ENCODE measurements around the gene BTBD18. TPM values are rescaled to one million over a fixed set of nuclear protein-coding genes. Genes with fewer than 3 reads are reported as not detected.

The BTBD18 gene
- total and polyA plus RNA-seq, 2 of the 13 experiments (the other 11 are each of a cell fraction or from before 2014, with no cell fraction given) = not detected

- H4K20me1 ChIP-seq (ENCODE audit: insufficient read depth, low read length) = peaks cover 35% of the 10 kb centered on the region
- H3K27ac ChIP-seq (ENCODE audit: extremely low read length, insufficient read depth, low read length) = peak overlapping the region; percentile 99
- no peak overlapping the region for H2AFZ ChIP-seq (ENCODE audit: low read length)
- in situ Hi-C loops (cut with HindIII; ENCODE audit: extremely low pct_ligation_motif_present, low pct_unique_long_range_greater_than_20kb) (loop anchor here (5.0 kb wide), 1 partner anchor 40 kb away; no protein-coding TSS in a partner anchor), intact Hi-C loops (cut with micrococcal nuclease; ENCODE audit: unreplicated experiment) (no loop called here)
- H3K79me2 ChIP-seq (ENCODE audit: insufficient read depth, low read length) = peaks cover 60% of the 10 kb centered on the region
- no peaks in the 10 kb centered on the region; a peak in 1 of 5 replicates for H3K27me3 ChIP-seq (ENCODE audit: control insufficient read depth in 1 of 2, insufficient read depth in 2 of 2, low read length in 2 of 2)
- TSS peak; percentile 85 for BruUV-seq (replicated peaks)
- peaks cover 49% of the 10 kb centered on the region for H3K4me1 ChIP-seq (ENCODE audit: insufficient read depth, low read length)
- peak overlapping the region; percentile 80 to 97 (median 88) for H3K4me3 ChIP-seq (replicated peaks in 1 of 3; ENCODE audit: insufficient read depth in 1 of 3, low read depth in 2 of 3, low read length in 3 of 3)
- POLR2A ChIA-PET = interaction anchor here (1.2 to 10.3 kb wide), 7 partner anchors 9 to 50 kb away, joined by 3 to 215 read pairs (median 11); partner anchors contain the start of genes MED19, SELENOH and TMX2
- H3K9ac ChIP-seq (ENCODE audit: insufficient read depth, low read depth, low read length) = peak overlapping the region; percentile 100
- CTCF ChIA-PET (ENCODE audit: low intra/inter-chr PET ratio, low total read pairs) = interaction anchor here (1.2 kb wide), 1 partner anchor 38 kb away, joined by 3 read pairs; no protein-coding TSS in a partner anchor
- no peak for FAIRE-seq
- WGBS (ENCODE audit: low lambda C conversion rate) = under 1% methylated on average over 9 of the region's 9 CpGs
- peaks cover 0 to 4% of the 10 kb centered on the region in 2 experiments; a peak in 1 of 5 replicates for H3K36me3 ChIP-seq (replicated peaks in 1 of 2; ENCODE audit: control insufficient read depth in 1 of 2, insufficient read depth in 2 of 2, low read length in 2 of 2)
- no peak for DNase-seq (ENCODE audit: low spot score)
- ATAC-seq = no peak
- peak overlapping the region; percentile 87 for H3K4me2 ChIP-seq (ENCODE audit: low read depth, low read length)
- TF ChIP-seq RBFOX2 (IDR thresholded peaks at IDR 0.05; ENCODE audit: low read depth, low read length) (peak; percentile 61), YEATS2 (CRISPR knock-in tag; IDR thresholded peaks at IDR 0.05; ENCODE audit: borderline replicate concordance) (no peak), THAP9 (CRISPR knock-in tag; IDR thresholded peaks at IDR 0.05; ENCODE audit: borderline replicate concordance) (no peak), KLF15 (CRISPR knock-in tag; IDR thresholded peaks at IDR 0.05; ENCODE audit: borderline replicate concordance) (no peak), SRF (IDR thresholded peaks at IDR 0.05; ENCODE audit: low read depth, low read length) (no peak), SAP130 (CRISPR knock-in tag; IDR thresholded peaks at IDR 0.05; ENCODE audit: low read depth) (peak; percentile 45), KDM6A (CRISPR knock-in tag; IDR thresholded peaks at IDR 0.05; ENCODE audit: low read depth) (no peak), SNAPC4 (CRISPR knock-in tag; IDR thresholded peaks at IDR 0.05) (no peak), YEATS4 (CRISPR knock-in tag; IDR thresholded peaks at IDR 0.05; ENCODE audit: borderline replicate concordance) (0 out of 2 replicates have a peak, but pooled peaks have one; percentile 3), ZNF724P (CRISPR knock-in tag; IDR thresholded peaks at IDR 0.05; ENCODE audit: borderline replicate concordance) (no peak), TEAD2 (CRISPR knock-in tag; IDR thresholded peaks at IDR 0.05) (no peak), RFX3 (CRISPR knock-in tag; IDR thresholded peaks at IDR 0.05) (no peak), ZNF235 (CRISPR knock-in tag; IDR thresholded peaks at IDR 0.05; ENCODE audit: borderline replicate concordance) (no peak)
- H3K9me3 ChIP-seq (ENCODE audit: low read length) = no peaks in the 10 kb centered on the region
Measured at GRCh38 chr11:57762235-57762861, 10.7 kb upstream of the BTBD18 start.

Measured in HepG2 (cell line).